HG02870 (cell line): ENCODE measurements around the gene KLHDC4.
A peak's percentile ranks its signal among the peaks of the same experiment; 100 is the strongest.
"Not testable (repeated sequence)": the region's sequence is repeated elsewhere in the genome, so short reads cannot be mapped to it uniquely, and the experiment has no call there.

Experiments used
- ATAC-seq: cut with Tn5 transposase; IDR thresholded peaks from one replicate; pipeline ENCODE4 v1.9.1; 2021; ENCODE audit warnings: mild to moderate bottlenecking, moderate library complexity; ENCODE audit not compliant: unreplicated experiment

Gene KLHDC4

DNA sequence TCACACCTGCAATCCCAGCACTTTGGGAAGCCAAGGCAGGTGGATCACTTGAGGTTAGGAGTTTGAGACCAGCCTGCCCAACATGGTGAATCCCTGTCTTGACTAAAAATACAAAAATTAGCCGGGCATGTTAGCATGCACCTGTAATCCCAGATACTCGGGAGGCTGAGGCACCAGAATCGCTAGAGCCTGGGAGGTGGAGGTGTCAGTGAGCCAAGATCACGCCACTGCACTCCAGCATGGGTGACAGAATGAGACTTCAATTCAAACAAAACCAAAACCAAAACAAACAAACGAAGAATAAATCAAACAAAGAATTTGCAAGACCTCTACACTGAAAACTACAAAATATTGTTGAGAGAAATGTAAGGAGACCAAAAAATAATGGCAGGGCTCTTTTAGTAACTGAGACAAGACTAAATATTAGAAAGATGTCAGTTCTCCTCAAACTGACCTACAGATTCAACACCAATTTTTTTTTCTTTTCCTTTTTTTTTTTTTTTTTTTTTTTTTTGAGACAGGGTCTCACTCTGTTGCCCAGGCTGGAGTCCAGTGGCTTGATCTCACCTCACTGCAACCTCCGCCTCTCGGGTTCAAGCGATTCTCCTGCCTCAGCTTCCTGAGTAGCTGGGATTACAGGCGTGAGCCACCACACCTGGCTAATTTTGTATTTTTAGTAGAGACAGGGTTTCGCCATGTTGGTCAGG lies 23.1 kb upstream of the KLHDC4 start:
- ATAC-seq, result not testable (repeated sequence)

DNA sequence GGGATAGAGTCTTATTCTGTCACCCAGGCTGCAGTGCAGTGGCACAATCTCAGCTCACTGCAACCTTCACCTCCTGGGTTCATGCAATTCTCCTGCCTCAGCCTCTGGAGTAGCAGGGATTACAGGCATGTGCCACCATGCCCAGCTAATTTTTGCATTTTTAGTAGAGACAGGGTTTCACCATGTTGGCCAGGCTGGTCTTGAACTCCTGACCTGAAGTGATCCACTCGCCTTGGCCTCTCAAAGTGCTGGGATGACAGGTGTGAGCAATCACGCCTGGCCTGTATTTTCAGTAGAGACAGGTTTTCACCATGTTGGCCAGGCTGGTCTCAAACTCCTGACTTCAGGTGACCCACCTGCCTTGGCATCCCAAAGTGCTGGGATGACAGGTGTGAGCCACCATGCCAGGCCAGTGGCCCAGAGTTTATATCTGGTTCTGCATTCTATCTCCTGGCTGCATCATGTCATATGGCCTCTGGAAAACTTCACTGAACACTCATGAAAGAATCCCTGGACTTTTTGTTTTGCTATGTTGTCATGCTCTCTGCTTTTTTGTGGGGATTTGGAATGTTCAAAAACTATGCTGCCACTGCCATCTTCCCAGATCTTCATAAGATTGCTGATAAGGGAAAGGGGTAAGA lies 21.8 kb upstream of the KLHDC4 start:
- not testable (repeated sequence) for ATAC-seq

DNA sequence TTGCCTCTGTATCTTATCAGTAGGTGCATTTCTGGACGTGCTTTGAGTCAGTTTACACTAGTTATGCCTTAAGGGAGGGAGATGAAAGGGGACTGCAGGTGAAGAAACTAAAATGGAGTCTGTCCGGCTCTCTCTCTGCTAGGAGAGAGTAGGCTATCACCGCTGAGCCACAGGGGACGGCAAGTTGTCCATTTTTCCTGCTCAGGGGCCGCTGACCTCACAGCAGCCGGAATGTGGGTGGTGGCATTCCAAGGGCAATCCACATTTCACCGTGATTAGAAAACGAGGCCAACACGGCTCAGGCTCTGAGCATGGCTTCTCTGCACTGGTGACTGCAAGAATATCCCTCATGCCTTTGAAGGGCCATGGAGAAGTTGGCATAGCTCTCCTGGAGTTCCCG lies 19.0 kb upstream of the KLHDC4 start:
- no peak for ATAC-seq

- no peak for ATAC-seq
Observed at GRCh38 chr16:87782033-87782432, 16.2 kb upstream of the KLHDC4 start.

DNA sequence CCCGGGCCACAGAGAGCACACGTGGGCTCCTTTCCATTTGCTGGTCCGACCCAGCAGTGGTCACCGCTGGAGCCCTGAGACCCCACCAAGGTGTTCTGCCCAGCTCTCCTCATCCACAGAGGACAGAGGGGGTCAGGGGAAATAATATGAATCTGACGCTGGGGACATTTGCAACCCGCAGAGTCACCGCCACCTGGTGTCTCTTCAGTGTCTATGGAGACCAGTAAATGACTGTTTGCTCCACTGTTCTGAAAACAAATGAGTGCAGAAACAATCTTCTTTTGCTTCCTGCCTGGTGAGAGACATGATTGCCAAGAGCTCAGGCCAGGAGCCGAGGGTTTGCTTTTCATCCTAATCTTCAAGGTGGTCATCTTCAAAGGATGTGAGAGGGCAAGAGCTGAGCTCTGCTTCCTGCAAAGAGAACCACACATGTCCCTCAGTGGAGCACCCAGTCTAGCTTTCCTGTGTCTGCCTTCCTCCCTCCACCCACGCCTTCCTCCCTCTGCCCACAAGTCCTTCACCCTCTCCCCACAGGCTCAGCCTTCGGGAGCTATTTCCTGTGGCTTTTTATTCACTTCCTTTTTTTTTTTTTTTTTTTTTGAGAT lies 14.7 kb upstream of the KLHDC4 start:
- ATAC-seq, result no peak

- no peak for ATAC-seq
Observed at GRCh38 chr16:87778830-87779579, 13.2 kb upstream of the KLHDC4 start.

- no peak for ATAC-seq
Observed at GRCh38 chr16:87778476-87778829, 12.7 kb upstream of the KLHDC4 start.

GRCh38 chr16:87773836-87774235 lies 8.1 kb upstream of the KLHDC4 start:
- ATAC-seq, result not testable (repeated sequence)

DNA sequence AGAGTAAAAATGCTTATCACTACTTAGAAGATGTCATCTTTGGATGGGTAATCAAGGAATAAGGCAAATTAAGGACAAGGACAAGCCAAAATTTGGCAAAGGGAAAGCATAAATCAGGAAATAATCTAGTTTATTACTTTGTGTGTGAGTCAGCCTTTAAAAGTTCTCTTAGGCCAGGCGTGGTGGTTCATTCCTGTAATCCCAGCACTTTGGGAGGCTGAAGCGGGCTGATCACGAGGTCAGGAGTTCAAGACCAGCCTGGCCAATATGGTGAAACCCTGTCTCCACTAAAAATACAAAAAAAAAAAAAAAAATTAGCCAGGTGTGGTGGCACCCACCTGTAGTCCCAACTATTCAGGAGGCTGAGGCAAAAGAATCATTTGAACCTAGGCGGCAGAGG lies 1.7 kb upstream of the KLHDC4 start:
- not testable (repeated sequence) for ATAC-seq

- ATAC-seq, result no peak
Observed at GRCh38 chr16:87766485-87766797, 655 bp upstream of the KLHDC4 start.

GRCh38 chr16:87765473-87765775 lies 362 bp downstream of the KLHDC4 start:
- peak; percentile 33 for ATAC-seq

- ATAC-seq, result peak; percentile 27
Observed at GRCh38 chr16:87764600-87765472, 950 bp downstream of the KLHDC4 start.

DNA sequence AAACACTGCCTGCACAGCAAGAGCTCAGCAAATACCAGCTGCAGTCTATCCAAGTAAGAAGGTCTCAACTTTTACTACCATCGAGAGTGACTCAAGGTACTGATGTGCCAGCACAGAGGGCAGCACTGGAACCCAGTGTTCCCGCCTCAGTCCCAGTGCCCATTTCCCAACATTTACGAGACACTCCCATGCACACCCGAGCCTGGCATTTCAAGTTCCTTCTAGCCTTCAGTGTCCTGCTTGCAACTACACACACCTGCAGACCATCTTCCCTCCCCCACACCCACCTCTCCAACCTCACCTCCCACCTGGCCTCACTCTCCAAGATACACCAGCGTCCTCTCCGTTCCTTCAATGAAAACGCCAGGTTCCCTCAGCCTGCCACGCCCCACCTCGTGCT lies 3.2 kb downstream of the KLHDC4 start:
- no peak for ATAC-seq

GRCh38 chr16:87762071-87762571 lies 3.7 kb downstream of the KLHDC4 start:
- no peak for ATAC-seq

- no peak for ATAC-seq
Observed at GRCh38 chr16:87761060-87761459, 4.7 kb downstream of the KLHDC4 start.

GRCh38 chr16:87757841-87758426 lies 7.9 kb downstream of the KLHDC4 start:
- no peak for ATAC-seq

DNA sequence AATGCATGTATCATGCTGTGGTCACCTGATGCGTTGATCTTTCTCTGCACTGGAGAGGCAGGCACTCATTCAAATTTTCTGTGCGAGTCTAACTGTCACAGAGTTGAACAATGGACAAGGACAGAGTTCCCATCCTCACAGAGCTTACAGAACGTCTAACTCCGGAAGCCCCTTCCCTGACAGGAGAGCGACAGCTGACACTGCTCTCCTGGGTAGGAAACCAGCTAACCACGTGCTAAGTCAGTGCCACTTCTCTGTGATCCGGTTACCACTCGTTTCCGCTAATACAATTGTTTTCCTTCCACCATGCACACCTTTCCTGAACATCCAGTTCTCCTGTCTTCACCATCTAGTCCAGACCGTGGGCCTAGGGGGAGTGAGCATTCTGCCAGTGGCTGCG lies 11.3 kb downstream of the KLHDC4 start:
- no peak for ATAC-seq

GRCh38 chr16:87747626-87748414 lies 18.0 kb downstream of the KLHDC4 start:
- no peak for ATAC-seq

DNA sequence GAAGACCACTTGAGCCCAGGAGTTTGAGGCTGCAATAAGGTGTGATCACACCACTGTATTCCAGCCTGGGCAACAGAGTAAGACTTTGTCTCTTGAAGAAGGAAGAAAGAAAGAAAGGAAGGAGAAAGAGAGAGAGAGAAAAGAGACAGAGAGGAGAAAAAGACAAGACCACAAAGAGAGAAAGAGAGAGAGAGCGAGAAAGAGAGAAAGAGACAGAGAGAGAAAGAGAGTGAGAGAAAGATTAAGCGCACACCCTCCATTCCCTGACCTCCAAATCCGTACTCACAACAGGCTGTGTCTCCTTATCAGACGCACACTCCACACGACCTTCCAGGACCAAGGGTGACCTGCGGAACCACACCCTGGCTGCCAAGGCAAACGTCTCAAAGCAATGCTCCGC lies 19.6 kb downstream of the KLHDC4 start:
- no peak for ATAC-seq
